Measurements from ENCODE around the gene PEAK1. TPM values are rescaled to one million over a fixed set of nuclear protein-coding genes. Genes with fewer than 3 reads are reported as not detected.

The PEAK1 gene
- total RNA-seq, 1 donor from 2014 or later = 10.2 TPM

- Histone ChIP-seq H3K36me3 (ENCODE audit: control insufficient read depth, insufficient read depth, low read length) (no peaks in the 10 kb centered on the region), H3K4me3 (ENCODE audit: low read depth, low read length) (no peak overlapping the region), H3K27me3 (ENCODE audit: control insufficient read depth, insufficient read depth, low read length) (no peaks in the 10 kb centered on the region)
- TF ChIP-seq, protein P1, sequence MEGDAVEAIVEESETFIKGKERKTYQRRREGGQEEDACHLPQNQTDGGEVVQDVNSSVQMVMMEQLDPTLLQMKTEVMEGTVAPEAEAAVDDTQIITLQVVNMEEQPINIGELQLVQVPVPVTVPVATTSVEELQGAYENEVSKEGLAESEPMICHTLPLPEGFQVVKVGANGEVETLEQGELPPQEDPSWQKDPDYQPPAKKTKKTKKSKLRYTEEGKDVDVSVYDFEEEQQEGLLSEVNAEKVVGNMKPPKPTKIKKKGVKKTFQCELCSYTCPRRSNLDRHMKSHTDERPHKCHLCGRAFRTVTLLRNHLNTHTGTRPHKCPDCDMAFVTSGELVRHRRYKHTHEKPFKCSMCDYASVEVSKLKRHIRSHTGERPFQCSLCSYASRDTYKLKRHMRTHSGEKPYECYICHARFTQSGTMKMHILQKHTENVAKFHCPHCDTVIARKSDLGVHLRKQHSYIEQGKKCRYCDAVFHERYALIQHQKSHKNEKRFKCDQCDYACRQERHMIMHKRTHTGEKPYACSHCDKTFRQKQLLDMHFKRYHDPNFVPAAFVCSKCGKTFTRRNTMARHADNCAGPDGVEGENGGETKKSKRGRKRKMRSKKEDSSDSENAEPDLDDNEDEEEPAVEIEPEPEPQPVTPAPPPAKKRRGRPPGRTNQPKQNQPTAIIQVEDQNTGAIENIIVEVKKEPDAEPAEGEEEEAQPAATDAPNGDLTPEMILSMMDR (IDR thresholded peaks at IDR 0.05; ENCODE audit: insufficient read depth, low read length, poor library complexity, severe bottlenecking) = no peak
- no peak for DNase-seq (ENCODE audit: low read depth)
Observed at GRCh38 chr15:77112838-77113504, 306.9 kb downstream of the PEAK1 start.

DNA sequence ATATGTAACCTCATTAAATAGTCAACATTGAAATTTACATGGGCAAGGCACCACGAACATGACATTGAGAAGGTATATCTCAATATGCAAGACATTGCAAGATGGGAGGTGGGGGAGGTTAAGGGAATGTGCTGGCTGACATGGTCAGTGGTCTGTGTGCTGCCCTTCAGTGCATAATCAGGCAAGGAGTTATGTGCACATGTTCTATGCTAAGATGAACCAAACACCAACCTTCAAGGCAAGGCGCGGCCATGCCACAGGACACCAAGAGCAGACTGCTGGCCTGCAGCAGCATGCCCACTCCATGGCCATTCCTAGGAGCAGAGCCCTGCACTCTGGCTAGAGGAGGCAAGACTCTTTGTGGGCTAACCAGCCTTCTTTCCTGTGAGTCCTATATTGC, 308.1 kb downstream of the PEAK1 start:
- DNase-seq (ENCODE audit: low read depth) = no peak
- TF ChIP-seq, protein P1 (IDR thresholded peaks at IDR 0.05; ENCODE audit: insufficient read depth, low read length, poor library complexity, severe bottlenecking) = no peak
- H3K4me3 ChIP-seq (ENCODE audit: low read depth, low read length) = no peak overlapping the region
- no peaks in the 10 kb centered on the region for H3K27me3 ChIP-seq (ENCODE audit: control insufficient read depth, insufficient read depth, low read length)
- no peaks in the 10 kb centered on the region for H3K36me3 ChIP-seq (ENCODE audit: control insufficient read depth, insufficient read depth, low read length)

DNA sequence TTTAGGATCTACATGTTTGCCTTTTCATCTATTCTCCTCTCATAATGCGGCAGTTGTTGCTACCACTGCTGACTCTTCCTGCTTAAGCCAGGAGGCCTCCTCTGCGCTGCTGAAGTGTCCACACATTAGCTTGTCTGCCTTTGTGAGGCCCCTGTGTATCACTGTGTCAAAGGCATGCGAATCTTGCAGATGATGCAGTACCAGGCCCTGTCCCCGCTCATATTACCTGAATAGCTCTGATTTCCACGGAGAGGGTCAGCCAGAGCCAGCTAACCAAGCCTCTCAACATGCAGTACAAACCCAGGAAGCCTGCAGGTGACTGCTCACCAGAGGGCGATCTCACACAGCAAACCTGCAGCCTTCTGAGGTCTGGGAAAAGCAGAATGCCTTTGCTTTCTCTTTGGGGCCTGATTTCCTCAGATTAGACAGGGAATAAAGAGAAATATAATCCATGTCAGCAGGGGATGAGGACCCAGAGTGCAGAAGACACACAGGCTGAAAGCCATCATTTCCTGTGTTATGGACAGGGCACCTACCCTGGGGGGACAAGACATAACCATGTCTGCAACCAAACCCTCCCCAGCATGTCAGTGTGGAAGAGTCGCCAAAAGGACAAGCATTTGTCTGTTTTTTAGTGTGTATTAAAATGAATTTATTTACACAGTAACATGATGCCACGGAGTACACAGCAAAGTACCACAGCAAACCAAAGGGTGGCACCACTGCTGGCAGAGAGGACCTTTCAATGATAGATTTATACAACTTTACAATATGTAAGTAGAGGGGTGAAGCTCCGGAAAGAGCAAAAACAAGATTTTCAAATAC, 312.2 kb downstream of the PEAK1 start:
- peak; percentile 9 for DNase-seq (ENCODE audit: low read depth)
- TF ChIP-seq, protein P1 (IDR thresholded peaks at IDR 0.05; ENCODE audit: insufficient read depth, low read length, poor library complexity, severe bottlenecking) = peak; percentile 83
- Histone ChIP-seq H3K36me3 (ENCODE audit: control insufficient read depth, insufficient read depth, low read length) (no peaks in the 10 kb centered on the region), H3K4me3 (ENCODE audit: low read depth, low read length) (no peak overlapping the region), H3K27me3 (ENCODE audit: control insufficient read depth, insufficient read depth, low read length) (no peaks in the 10 kb centered on the region)

- no peak for DNase-seq (ENCODE audit: low read depth)
- TF ChIP-seq, protein P1 (IDR thresholded peaks at IDR 0.05; ENCODE audit: insufficient read depth, low read length, poor library complexity, severe bottlenecking) = no peak
- H3K27me3 ChIP-seq (ENCODE audit: control insufficient read depth, insufficient read depth, low read length) = no peaks in the 10 kb centered on the region
- H3K4me3 ChIP-seq (ENCODE audit: low read depth, low read length) = no peak overlapping the region
- no peaks in the 10 kb centered on the region for H3K36me3 ChIP-seq (ENCODE audit: control insufficient read depth, insufficient read depth, low read length)
Observed at GRCh38 chr15:77107068-77107467, 312.8 kb downstream of the PEAK1 start.

- Histone ChIP-seq H3K27me3 (ENCODE audit: control insufficient read depth, insufficient read depth, low read length) (no peaks in the 10 kb centered on the region), H3K4me3 (ENCODE audit: low read depth, low read length) (no peak overlapping the region), H3K36me3 (ENCODE audit: control insufficient read depth, insufficient read depth, low read length) (no peaks in the 10 kb centered on the region)
- TF ChIP-seq, protein P1 (IDR thresholded peaks at IDR 0.05; ENCODE audit: insufficient read depth, low read length, poor library complexity, severe bottlenecking) = no peak
- no peak for DNase-seq (ENCODE audit: low read depth)
Observed at GRCh38 chr15:77104155-77104554, 315.7 kb downstream of the PEAK1 start.

All from kidney epithelial cell (primary cell).